Measurements from ENCODE around the gene ENAM. TPM values are rescaled to one million over a fixed set of nuclear protein-coding genes. Genes with fewer than 3 reads are reported as not detected.

ENAM gene
- polyA plus RNA-seq, 1 of the 3 experiments (the other 2 are of a cell fraction), result 0.20 TPM

- WGBS (ENCODE audit: low lambda C conversion rate), result 5% methylated on average over 5 of the region's 5 CpGs
- no peaks in the 10 kb centered on the region for H3K9me2 ChIP-seq
- no peak for DNase-seq
- peaks cover 8% of the 10 kb centered on the region for H3K27me3 ChIP-seq (ENCODE audit: insufficient read depth)
- no peak within 1 kb of the TSS for H3K27ac ChIP-seq (ENCODE audit: low read depth in 2 of 2, low read length in 1 of 2)
- H3K36me3 ChIP-seq (replicated peaks in 1 of 2; ENCODE audit: control insufficient read depth in 1 of 2, insufficient read depth in 2 of 2, low read length in 1 of 2), result no peaks in the 10 kb centered on the region
- POLR2A ChIA-PET, result no interaction called here
- no peak for TF ChIP-seq TAF1 (IDR thresholded peaks at IDR 0.05; ENCODE audit: borderline replicate concordance, low read depth, low read length)
- TF ChIP-seq CHD2 (IDR thresholded peaks at IDR 0.05; ENCODE audit: low read length, partially characterized antibody), result no peak
- TF ChIP-seq NFIC (IDR thresholded peaks at IDR 0.05; ENCODE audit: borderline replicate concordance), result no peak
- no peak for TF ChIP-seq RFX5 (IDR thresholded peaks at IDR 0.05; ENCODE audit: low read length)
- H3K4me3 ChIP-seq (ENCODE audit: low read depth in 2 of 2, low read length in 1 of 2), result no peak within 1 kb of the TSS
- no peak within 1 kb of the TSS for H3K9ac ChIP-seq
- no peaks in the 10 kb centered on the region for H3K4me1 ChIP-seq (ENCODE audit: control insufficient read depth in 1 of 2, insufficient read depth in 2 of 2, low read depth in 1 of 2, low read length in 1 of 2)
- no peaks in the 10 kb centered on the region for H3K79me2 ChIP-seq (ENCODE audit: insufficient read depth)
- H3K9me3 ChIP-seq, result no peaks in the 10 kb centered on the region
- no peaks in the 10 kb centered on the region for H3F3A ChIP-seq (replicated peaks; ENCODE audit: insufficient read depth)
- no peaks in the 10 kb centered on the region for H4K20me1 ChIP-seq (ENCODE audit: insufficient read depth)
- no peak within 1 kb of the TSS for H3K4me2 ChIP-seq
- H2AFZ ChIP-seq (ENCODE audit: low read depth), result no peak within 1 kb of the TSS
- CTCF ChIA-PET, result no interaction called here
These were observed 36.5 kb upstream of the ENAM start, which contains the start of gene AMBN for GRCh38 chr4:70591955-70592582. Gene AMBN, plus strand, starts transcription at chr4:70592256. Its CDS starts 103 bp downstream, at chr4:70592359.

- H3K27ac ChIP-seq (ENCODE audit: low read depth in 2 of 2, low read length in 1 of 2), result no peak overlapping the region
- CTCF ChIA-PET, result no interaction called here
- TF ChIP-seq YY1 (IDR thresholded peaks at IDR 0.05; ENCODE audit: low read depth), result no peak
- TF ChIP-seq MAX (IDR thresholded peaks at IDR 0.05; ENCODE audit: low read depth), result no peak
- no peak for TF ChIP-seq FOSL2 (IDR thresholded peaks at IDR 0.05; ENCODE audit: borderline replicate concordance, low read depth)
- no peak for TF ChIP-seq RFX5 (IDR thresholded peaks at IDR 0.05; ENCODE audit: low read length)
- TF ChIP-seq EZH2phosphoT487 (IDR thresholded peaks at IDR 0.05; ENCODE audit: borderline replicate concordance, low read depth), result no peak
- TF ChIP-seq USF1 (IDR thresholded peaks at IDR 0.05; ENCODE audit: borderline replicate concordance, low read depth), result no peak
- H4K20me1 ChIP-seq (ENCODE audit: insufficient read depth), result no peaks in the 10 kb centered on the region
- H3K9me3 ChIP-seq, result no peaks in the 10 kb centered on the region
- H3K4me3 ChIP-seq (ENCODE audit: low read depth in 2 of 2, low read length in 1 of 2), result no peak overlapping the region
- DNase-seq, result no peak
- H3K4me2 ChIP-seq, result no peak overlapping the region
- peaks cover 8% of the 10 kb centered on the region; the same call in 1 of the 2 replicates for H3K27me3 ChIP-seq (ENCODE audit: insufficient read depth)
- no peaks in the 10 kb centered on the region for H3K4me1 ChIP-seq (ENCODE audit: control insufficient read depth in 1 of 2, insufficient read depth in 2 of 2, low read depth in 1 of 2, low read length in 1 of 2)
- no peak overlapping the region for H3K9ac ChIP-seq
- POLR2A ChIA-PET, result no interaction called here
- no peaks in the 10 kb centered on the region for H3F3A ChIP-seq (replicated peaks; ENCODE audit: insufficient read depth)
- H2AFZ ChIP-seq (ENCODE audit: low read depth), result no peak overlapping the region
- no peaks in the 10 kb centered on the region for H3K9me2 ChIP-seq
- no peaks in the 10 kb centered on the region for H3K36me3 ChIP-seq (replicated peaks in 1 of 2; ENCODE audit: control insufficient read depth in 1 of 2, insufficient read depth in 2 of 2, low read length in 1 of 2)
- H3K79me2 ChIP-seq (ENCODE audit: insufficient read depth), result no peaks in the 10 kb centered on the region
These were observed 34.3 kb upstream of the ENAM start for GRCh38 chr4:70594196-70594595.

- Histone ChIP-seq H4K20me1 (ENCODE audit: insufficient read depth) (no peaks in the 10 kb centered on the region), H3K36me3 (replicated peaks in 1 of 2; ENCODE audit: control insufficient read depth in 1 of 2, insufficient read depth in 2 of 2, low read length in 1 of 2) (no peaks in the 10 kb centered on the region), H3K27ac (ENCODE audit: low read depth in 2 of 2, low read length in 1 of 2) (no peak overlapping the region), H3K9me3 (no peaks in the 10 kb centered on the region), H3F3A (replicated peaks; ENCODE audit: insufficient read depth) (no peaks in the 10 kb centered on the region), H2AFZ (ENCODE audit: low read depth) (no peak overlapping the region), H3K9ac (no peak overlapping the region), H3K4me3 (ENCODE audit: low read depth in 2 of 2, low read length in 1 of 2) (no peak overlapping the region), H3K9me2 (no peaks in the 10 kb centered on the region), H3K27me3 (ENCODE audit: insufficient read depth) (peaks cover 3% of the 10 kb centered on the region; the same call in 1 of the 2 replicates), H3K79me2 (ENCODE audit: insufficient read depth) (no peaks in the 10 kb centered on the region), H3K4me2 (no peak overlapping the region), H3K4me1 (ENCODE audit: control insufficient read depth in 1 of 2, insufficient read depth in 2 of 2, low read depth in 1 of 2, low read length in 1 of 2) (no peaks in the 10 kb centered on the region)
- CTCF ChIA-PET, result interaction anchor here (1.1 to 1.9 kb wide), 2 partner anchors 51 to 1111 kb away, joined by 4 to 6 read pairs; no protein-coding TSS in a partner anchor
- TF ChIP-seq RFX5 (IDR thresholded peaks at IDR 0.05; ENCODE audit: low read length), result no peak
- no peak for TF ChIP-seq GABPA (IDR thresholded peaks at IDR 0.05; ENCODE audit: low read depth)
- TF ChIP-seq POLR2AphosphoS5 (IDR thresholded peaks at IDR 0.05; ENCODE audit: low read depth, low read length), result no peak
- no peak for TF ChIP-seq ELF1 (IDR thresholded peaks at IDR 0.05)
- TF ChIP-seq REST (IDR thresholded peaks at IDR 0.05; ENCODE audit: low read depth, low read length), result no peak
- POLR2A ChIA-PET, result no interaction called here
- no peak for DNase-seq
- WGBS (ENCODE audit: low lambda C conversion rate), result 33% methylated on average over 3 of the region's 3 CpGs
These were observed 28.2 kb upstream of the ENAM start for GRCh38 chr4:70600305-70600704.
